ENCODE results near the gene CNTNAP1.

Gene CNTNAP1

DNA sequence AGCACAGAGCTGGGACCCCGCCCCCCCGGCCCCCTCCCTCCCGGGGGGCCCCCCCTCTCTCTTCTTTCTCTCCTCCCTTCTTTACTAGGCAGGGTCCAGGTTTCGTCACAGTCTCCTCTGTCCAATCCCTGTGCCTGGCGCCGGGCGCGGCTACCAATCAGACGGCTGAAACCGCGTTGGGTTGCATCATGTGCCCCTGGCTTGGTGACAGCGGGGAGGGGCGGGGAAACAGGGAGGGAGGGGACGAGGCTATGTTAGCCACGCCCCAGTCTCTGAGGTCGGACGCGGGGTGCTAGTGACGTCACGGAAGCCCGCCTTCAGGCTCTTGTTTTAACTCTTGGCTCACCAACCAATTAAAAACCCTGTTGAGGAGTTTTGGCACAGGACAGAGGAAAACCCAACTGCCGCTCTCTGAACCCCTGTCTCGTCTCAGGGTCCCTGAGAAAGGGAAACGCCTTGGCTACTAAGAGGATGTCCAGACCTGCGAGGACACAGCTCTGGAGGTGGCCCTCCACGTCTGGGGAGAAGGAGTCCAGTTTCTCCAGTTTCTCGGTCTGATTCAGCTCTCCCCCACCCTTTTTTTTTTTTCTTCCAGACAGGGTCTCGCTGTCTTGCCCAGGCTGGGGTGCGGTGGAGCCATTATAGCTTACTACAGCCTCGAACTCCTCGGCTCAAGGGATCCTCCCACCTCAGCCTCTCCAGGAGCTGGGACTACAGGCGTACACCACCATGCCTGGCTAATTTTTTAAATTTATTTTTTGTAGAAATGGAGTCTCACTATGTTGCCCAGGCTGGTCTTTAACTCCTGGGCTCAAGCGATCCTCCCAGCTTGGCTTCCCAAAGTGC lies 5.1 kb upstream of the CNTNAP1 start:
- peak overlapping the region; percentile 87 to 93 for H3K4me3 Mint-ChIP-seq
- DNase-seq (peak; percentile 98), ATAC-seq (peak; percentile 82)
- H3K27ac Mint-ChIP-seq, result peak overlapping the region in 1 of 2 donors; percentile 42
- no peaks in the 10 kb centered on the region for H3K9me3 Mint-ChIP-seq
- H3K4me1 Mint-ChIP-seq, result peaks cover 78% of the 10 kb centered on the region
- peaks cover 72% of the 10 kb centered on the region for H3K27me3 Mint-ChIP-seq

GRCh38 chr17:42677921-42678781 lies 4.2 kb upstream of the CNTNAP1 start:
- DNase-seq, result peak; percentile 74 to 84
- H3K4me3 Mint-ChIP-seq, result peak overlapping the region; percentile 87 to 93

DNA sequence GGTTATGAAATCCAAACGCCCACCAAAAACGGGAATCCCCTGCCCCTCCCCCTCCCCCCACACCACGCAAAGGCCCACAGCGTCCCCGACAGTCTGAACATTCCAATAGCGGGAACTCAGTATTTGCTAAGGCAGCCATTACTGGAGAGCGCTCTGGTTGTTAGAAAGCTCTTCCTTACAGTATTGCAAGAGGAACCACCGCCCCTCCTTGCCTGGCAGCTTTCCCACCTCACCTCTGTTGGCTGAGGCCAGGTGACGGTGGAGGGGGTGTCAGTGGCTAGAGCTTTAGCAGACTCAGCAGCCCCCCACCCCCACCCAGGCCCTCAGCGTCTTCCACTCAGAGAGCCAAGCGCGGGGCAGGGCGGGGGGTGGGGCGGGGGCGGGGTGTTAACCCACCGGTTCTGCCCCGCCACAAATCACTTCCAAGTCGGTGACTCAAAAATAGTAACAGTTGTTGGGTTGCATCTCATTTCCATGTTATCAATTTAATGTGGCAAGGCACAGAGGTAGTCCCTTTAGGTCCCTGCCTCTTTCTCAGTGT lies 3.3 kb upstream of the CNTNAP1 start:
- DNase-seq (peak in 1 of 2 donors; percentile 69), ATAC-seq (peak; percentile 59)
- Mint-ChIP-seq H3K9me3 (no peaks in the 10 kb centered on the region), H3K27me3 (peaks cover 72% of the 10 kb centered on the region), H3K27ac (peak overlapping the region in 1 of 2 donors; percentile 82), H3K4me3 (peak overlapping the region; percentile 87 to 93), H3K4me1 (peaks cover 93% of the 10 kb centered on the region)

More at GRCh38 chr17:42677921-42678781, 4.2 kb upstream of the CNTNAP1 start:
- peak overlapping the region; percentile 26 to 49 for H3K27ac Mint-ChIP-seq
- peaks cover 72% of the 10 kb centered on the region for H3K27me3 Mint-ChIP-seq
- peaks cover 88% of the 10 kb centered on the region for H3K4me1 Mint-ChIP-seq
- no peaks in the 10 kb centered on the region for H3K9me3 Mint-ChIP-seq
- peak; percentile 35 for ATAC-seq

DNA sequence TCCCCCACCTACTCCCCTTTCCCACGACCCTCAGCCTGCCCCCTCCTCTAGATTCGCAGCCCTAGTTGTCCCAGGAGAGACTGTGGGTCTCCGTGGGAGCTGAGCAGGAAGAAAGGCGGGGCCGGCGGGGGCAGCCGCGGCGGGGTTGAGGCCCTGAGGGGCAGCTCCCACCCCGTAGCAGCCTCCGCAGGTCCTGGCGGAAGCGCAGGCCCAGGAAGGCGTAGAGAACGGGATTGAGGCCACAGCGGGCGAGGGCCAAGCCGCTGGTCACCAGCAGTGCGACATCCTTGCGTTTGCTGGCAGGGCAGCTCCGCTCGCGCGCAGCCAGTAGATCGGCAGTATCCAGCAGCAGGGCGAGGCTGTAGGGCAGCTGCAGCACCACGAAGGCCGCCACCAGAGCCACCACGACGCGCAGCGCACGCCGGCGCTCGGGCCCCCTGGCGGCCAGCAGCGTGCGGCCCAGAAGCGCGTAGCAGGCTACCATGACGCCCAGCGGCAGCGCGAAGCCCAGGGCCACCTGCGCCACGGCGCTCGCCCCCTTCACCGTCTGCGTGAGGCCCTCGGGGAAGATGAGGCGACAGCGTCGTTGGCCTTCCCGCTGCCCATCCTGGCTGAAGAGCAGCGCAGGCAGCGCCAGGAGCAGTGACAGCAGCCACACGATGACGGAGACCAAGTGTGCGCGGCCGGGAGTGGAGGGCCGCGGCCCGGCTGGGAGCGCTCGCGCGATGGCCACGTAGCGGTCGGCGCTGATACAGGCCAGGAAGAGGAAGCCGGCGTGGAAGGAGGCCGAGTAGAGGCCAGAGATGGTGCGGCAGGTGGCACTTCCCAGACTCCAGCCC lies 2.6 kb upstream of the CNTNAP1 start:
- peak overlapping the region; percentile 87 to 93 for H3K4me3 Mint-ChIP-seq
- peaks cover 72% of the 10 kb centered on the region for H3K27me3 Mint-ChIP-seq
- H3K4me1 Mint-ChIP-seq, result peaks cover 88% of the 10 kb centered on the region
- DNase-seq (peak; percentile 81 to 87), ATAC-seq (peak; percentile 68)
- peak overlapping the region; percentile 82 to 91 for H3K27ac Mint-ChIP-seq
- H3K9me3 Mint-ChIP-seq, result no peaks in the 10 kb centered on the region

DNA sequence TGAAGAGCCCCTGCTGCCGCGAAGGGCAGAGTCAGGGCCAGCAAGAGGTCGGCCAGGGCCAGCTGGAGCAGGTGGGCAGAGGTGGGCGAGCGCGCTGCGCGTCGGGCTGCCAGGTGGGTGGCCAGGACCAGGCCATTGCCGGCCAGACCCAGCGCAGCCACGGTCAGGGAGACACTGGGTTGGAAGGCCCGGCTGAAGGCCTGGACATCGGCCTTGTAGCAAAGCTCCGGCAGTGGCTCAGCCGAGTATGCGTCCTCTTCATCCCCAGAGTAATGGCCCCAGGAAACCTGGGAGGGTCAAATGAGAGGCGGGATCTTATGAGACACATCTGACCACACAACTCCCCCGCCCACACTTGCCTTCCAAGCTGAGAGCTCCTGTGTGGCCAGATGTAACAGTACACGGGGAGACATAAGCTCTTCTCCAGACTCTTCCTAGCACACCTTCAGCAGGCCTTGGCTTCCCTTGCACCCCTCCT lies 2.0 kb upstream of the CNTNAP1 start:
- ATAC-seq, result no peak
- peaks cover 82% of the 10 kb centered on the region for H3K4me1 Mint-ChIP-seq
- H3K9me3 Mint-ChIP-seq, result no peaks in the 10 kb centered on the region
- H3K4me3 Mint-ChIP-seq, result peak overlapping the region; percentile 87 to 93
- H3K27ac Mint-ChIP-seq, result no peak overlapping the region
- H3K27me3 Mint-ChIP-seq, result peaks cover 71% of the 10 kb centered on the region
- no peak for DNase-seq

DNA sequence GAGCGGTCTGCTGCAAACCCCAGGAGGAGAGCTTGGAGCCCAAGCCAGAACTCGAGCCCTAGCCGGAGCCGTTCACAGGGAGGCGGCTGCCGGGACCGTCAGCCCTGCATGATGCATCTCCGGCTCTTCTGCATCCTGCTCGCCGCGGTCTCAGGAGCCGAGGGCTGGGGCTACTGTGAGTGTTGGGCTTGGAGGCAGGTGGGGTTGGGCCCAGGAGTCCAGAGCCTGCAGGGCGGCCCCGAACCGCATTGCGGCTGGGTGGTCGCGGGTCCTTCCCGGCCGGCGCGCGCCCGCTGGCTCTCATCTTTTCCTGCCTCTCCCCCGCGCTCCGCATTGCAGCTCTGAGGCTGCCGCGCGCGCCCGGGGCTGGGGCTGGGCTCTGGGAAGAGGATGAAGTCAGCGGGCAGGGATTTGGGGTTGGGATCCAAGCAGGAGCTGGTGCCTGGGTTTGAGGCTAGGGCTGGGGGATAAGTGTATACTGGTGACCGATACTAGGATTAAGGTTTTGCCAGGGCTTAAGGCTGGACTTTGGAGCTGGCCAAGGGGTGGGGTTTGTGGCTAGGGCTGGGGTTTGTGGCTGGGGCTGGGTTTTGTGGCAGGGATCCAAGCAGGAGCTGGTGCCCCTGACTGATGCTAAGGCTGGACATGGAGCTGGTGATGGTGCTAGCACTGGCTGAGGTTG lies 532 bp downstream of the CNTNAP1 start:
- H3K9me3 Mint-ChIP-seq, result no peaks in the 10 kb centered on the region
- DNase-seq (peak in 1 of 2 donors; percentile 35), ATAC-seq (peak; percentile 18)
- peak overlapping the region; percentile 75 to 85 for H3K4me3 Mint-ChIP-seq
- peaks cover 62% of the 10 kb centered on the region for H3K4me1 Mint-ChIP-seq
- peaks cover 59% of the 10 kb centered on the region for H3K27me3 Mint-ChIP-seq
- H3K27ac Mint-ChIP-seq, result no peak overlapping the region

DNA sequence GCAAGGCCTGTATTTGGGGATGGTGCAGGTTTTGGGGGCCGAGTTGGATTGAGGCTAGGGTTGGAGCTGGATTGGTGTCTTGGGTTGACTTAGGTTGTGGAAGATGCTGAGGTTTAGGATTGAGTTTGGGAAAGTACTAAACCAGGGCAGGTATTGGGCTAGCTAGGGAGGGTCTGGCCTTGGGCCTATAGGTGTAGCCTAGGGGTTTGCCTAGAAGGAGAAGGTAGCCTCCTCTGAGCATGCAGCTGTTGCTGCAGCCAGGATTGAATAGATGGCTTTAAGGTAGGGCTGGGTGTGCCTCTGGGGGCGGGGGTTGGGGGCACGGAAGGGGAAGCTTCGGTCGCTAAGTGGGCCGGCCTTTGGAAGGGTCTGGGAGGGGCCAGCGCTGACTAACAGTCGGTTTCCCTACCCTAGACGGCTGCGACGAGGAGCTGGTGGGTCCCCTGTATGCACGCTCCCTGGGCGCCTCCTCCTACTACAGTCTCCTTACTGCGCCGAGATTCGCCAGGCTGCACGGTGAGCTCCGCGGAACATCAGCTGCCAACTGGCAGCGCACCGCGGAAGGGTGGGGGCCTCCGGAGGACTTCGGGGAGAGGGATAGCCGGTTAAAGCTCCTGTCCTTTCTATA lies 1.2 kb downstream of the CNTNAP1 start:
- Mint-ChIP-seq H3K27me3 (peaks cover 59% of the 10 kb centered on the region), H3K9me3 (no peaks in the 10 kb centered on the region), H3K27ac (no peak overlapping the region), H3K4me3 (peak overlapping the region; percentile 5 to 85), H3K4me1 (peaks cover 57% of the 10 kb centered on the region)
- ATAC-seq (no peak), DNase-seq (no peak)

- no peak overlapping the region for H3K27ac Mint-ChIP-seq
- peaks cover 42% of the 10 kb centered on the region for H3K4me1 Mint-ChIP-seq
- H3K27me3 Mint-ChIP-seq, result peaks cover 54% of the 10 kb centered on the region
Measured at GRCh38 chr17:42684929-42685556, 2.7 kb downstream of the CNTNAP1 start.

GRCh38 chr17:42685831-42686230 lies 3.5 kb downstream of the CNTNAP1 start:
- Mint-ChIP-seq H3K27ac (no peak overlapping the region), H3K4me1 (peaks cover 34% of the 10 kb centered on the region), H3K9me3 (no peaks in the 10 kb centered on the region), H3K4me3 (no peak overlapping the region), H3K27me3 (peaks cover 46% of the 10 kb centered on the region)
- DNase-seq (no peak), ATAC-seq (no peak)

More at GRCh38 chr17:42684929-42685556, 2.7 kb downstream of the CNTNAP1 start:
- Mint-ChIP-seq H3K4me3 (no peak overlapping the region), H3K9me3 (no peaks in the 10 kb centered on the region)
- no peak for DNase-seq
- ATAC-seq, result no peak

DNA sequence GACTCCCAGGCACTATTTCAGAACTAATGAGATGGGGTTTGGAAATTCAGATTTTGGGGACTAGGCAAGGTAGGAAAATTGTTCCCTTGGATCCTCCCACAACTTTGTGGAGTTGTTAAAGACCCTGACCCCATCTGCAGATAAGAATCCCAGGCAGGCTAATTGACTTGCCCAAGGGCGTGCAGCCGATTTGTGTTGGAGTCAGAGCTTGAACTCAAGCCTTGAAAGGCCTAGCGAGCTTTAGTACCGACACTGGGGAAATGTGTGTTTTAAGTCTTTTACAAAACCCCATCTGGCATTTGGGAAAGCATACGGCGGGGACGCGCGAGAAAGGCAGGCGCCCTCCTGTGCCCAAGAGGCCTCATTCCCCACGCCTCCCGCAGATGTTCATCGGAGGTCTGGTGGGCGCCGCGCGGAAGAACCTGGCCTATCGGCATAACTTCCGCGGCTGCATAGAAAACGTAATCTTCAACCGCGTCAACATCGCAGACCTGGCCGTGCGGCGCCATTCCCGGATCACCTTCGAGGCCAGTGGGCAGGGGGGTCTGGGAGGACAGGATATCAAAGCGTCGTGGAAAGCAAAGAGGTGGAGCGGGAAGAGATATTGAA lies 4.3 kb downstream of the CNTNAP1 start:
- Mint-ChIP-seq H3K4me1 (peaks cover 26% of the 10 kb centered on the region), H3K27ac (no peak overlapping the region), H3K4me3 (no peak overlapping the region), H3K27me3 (peaks cover 38% of the 10 kb centered on the region), H3K9me3 (no peaks in the 10 kb centered on the region)
- ATAC-seq (no peak), DNase-seq (no peak)

DNA sequence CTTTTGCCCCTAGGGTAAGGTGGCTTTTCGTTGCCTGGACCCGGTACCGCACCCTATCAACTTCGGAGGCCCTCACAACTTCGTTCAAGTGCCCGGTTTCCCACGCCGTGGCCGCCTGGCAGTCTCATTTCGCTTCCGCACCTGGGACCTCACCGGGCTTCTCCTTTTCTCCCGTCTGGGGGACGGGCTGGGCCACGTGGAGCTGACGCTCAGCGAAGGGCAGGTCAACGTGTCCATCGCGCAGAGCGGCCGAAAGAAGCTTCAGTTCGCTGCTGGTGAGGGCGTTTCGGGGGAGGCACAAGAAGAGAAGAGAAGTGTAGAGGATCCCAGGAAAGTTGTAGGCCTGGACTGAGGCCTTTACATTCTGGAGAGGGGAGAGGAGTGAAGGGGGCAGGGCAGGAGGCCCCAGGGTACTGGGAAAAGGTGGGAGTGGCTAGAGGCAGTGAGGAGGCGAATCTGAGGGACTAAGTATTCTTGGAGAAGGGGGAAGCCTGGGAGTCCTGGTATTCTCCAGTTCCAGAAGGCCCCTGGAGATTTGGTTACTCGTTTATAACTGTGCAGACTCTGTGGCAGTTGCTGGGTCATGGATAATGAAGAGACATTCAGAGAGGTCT lies 5.5 kb downstream of the CNTNAP1 start:
- H3K4me1 Mint-ChIP-seq, result peaks cover 14% of the 10 kb centered on the region
- H3K27ac Mint-ChIP-seq, result peak overlapping the region in 1 of 2 donors; percentile 61
- no peak overlapping the region for H3K4me3 Mint-ChIP-seq
- H3K27me3 Mint-ChIP-seq, result peaks cover 26% of the 10 kb centered on the region
- no peak for ATAC-seq
- no peaks in the 10 kb centered on the region for H3K9me3 Mint-ChIP-seq
- DNase-seq, result no peak

DNA sequence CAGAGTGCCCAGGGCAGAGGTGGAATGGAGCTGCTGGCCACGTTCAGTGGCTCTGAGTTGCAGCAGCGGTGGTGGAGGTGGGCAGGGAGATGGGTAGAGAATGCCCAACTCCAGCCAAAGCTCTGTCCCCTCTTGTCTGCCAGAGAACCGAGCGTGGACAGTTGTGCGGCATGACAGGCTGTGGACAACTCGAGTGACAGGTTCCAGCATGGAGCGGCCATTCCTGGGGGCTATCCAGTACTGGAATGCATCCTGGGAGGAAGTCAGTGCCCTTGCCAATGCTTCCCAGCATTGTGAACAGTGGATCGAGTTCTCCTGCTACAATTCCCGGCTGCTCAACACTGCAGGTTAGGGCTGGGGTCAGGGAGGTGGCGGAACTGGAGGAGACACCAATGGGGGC lies 8.3 kb downstream of the CNTNAP1 start:
- H3K27ac Mint-ChIP-seq, result no peak overlapping the region
- H3K4me1 Mint-ChIP-seq, result no peaks in the 10 kb centered on the region
- DNase-seq, result no peak
- no peaks in the 10 kb centered on the region for H3K27me3 Mint-ChIP-seq
- H3K9me3 Mint-ChIP-seq, result no peaks in the 10 kb centered on the region
- H3K4me3 Mint-ChIP-seq, result no peak overlapping the region
- no peak for ATAC-seq

GRCh38 chr17:42691021-42691545 lies 8.8 kb downstream of the CNTNAP1 start:
- no peaks in the 10 kb centered on the region for H3K9me3 Mint-ChIP-seq
- H3K4me1 Mint-ChIP-seq, result no peaks in the 10 kb centered on the region
- ATAC-seq (no peak), DNase-seq (no peak)
- no peak overlapping the region for H3K4me3 Mint-ChIP-seq
- H3K27me3 Mint-ChIP-seq, result no peaks in the 10 kb centered on the region
- H3K27ac Mint-ChIP-seq, result peak overlapping the region in 1 of 2 donors; percentile 39

Data from stimulated activated naive CD8-positive, alpha-beta T cell treated with anti-CD3 and anti-CD28 coated beads, Interleukin-15, amount 100 ng/mL, for 72 hours (primary cell).